Activated CD4-positive, CD25-positive, alpha-beta regulatory T cell treated with anti-CD3 and anti-CD28 coated beads, Interleukin-2, amount 50 U/mL, for 16 hours (primary cell): ENCODE measurements around the gene SYTL4.
A peak's percentile ranks its signal among the peaks of the same experiment; 100 is the strongest.

ENCODE experiments used
- DNase-seq: peaks from one replicate; pipeline ENCODE4 v3.0.0-alpha.2; 2020; ENCODE audit warnings: low read depth, low spot score

Gene SYTL4

DNA sequence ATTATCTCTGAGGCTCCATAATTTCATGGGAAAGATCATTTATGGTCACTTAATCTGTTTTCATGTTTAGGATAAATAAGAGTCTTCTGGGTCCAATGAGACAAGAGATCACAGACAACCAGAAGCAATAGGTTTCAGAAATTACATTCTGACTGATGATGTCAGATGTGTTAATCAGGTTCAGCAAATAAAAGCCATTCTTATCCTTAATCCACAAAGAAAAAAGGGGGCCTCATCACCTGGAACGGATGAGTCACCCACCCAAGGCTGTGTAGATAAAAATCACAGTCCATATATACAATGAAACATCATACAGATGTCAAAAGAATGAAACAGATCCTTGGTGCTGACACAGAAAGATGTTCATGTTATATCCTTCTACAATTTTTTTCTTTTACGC, 36.6 kb downstream of the SYTL4 start:
- no peak for DNase-seq

DNA sequence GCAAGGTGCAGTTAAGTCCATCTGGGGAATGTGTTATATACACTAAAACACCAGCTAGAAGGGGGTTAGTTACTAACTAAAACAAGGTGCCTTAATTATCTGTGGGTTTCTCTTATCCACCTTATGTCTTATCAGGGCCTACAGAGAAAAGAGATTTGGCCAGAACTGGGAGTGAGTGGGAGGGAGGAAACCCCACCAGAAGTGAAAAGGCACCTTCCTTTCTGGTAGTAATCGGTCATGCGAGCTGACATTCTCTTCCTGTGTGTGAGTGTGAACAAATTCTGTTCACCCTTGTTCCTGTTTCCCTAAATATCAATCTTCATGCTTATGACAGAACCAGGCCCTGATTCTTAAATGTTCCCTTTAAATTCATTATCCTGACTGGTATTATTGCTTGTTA, 44.4 kb downstream of the SYTL4 start:
- DNase-seq, result no peak

DNA sequence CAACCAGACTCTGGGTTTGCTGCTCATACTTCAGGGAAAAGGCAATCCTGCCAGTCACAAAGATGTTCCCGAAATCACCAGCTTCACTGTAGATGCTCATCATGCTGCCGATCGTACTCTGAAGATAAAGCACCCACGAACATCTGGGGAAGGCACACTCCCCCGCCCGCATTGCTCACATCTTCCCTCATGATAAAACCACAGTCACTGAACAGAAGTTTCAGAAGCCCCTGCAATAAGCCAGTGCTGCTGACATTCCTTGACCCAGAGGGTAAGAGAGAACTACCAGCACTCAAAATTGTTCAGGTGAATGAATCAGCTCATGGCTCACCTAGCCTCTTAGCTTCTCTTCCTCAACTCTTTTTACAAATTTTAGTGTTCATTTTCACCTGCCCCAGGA, 44.8 kb downstream of the SYTL4 start:
- no peak for DNase-seq

DNA sequence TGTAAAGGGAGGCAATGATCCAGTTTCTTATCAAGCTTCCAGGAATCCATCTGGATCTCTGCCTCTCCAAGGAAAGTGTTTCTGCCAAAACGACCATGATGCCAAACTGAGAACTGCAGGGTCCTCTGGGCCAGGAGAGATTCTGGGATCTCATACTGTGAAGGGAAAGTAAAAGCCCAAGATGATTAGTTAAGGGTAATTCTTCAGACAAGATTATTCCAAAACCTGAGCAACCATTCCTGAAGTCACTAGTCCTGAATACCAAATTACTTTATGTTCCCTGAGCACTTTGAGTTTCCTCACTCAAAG, 46.0 kb downstream of the SYTL4 start:
- DNase-seq, result no peak

DNA sequence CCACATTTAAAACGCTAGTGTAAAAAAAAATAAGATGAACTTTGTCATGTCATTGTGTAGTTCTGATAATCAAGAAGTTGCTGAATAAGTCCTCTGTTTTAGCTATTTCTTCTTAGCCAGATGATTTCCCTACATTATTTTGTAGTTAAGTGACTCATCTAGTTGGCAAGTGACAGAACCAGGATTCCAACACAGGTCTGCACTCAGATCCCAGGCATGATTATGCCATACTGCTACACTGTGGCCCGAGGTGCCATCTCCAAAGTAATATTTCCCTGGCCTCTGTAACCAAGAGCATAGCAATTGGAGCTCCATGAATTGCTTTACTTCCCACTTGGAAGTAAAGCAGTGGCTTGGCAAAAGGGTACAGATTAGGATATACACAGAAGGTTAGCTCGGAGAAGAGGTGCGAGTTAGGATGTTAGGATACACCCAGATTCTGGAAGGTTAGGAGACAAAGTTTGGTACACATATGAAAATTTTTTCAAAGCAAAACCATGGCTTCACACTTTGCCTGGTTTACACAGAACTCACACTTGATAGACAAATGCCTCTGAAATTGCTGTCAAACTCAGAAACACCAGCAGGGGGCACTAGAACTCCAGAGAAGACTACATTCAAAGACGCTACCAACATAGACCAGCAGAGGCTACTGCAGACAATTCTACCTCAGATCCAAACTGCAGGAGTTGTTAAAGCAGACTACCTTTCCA, 46.5 kb downstream of the SYTL4 start:
- DNase-seq, result peak; percentile 35

DNA sequence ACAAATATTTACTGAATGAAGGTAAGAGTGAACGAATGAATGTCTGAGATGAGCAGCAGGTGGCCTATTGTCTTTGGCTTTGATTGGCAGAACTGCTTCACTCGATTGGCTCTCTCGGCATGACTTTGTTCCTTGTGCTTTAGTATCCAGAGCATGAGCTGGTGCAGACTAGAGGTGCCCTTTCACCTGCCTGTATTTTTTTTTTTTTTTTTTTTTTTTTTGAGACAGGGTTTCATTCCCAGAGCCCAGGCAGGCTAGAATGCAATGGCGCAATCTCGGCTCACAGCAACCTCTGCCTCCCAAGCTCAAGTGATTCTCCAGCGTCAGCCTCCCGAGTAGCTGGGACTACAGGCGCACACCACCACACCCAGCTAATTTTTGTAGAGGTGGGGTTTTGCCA, 49.0 kb downstream of the SYTL4 start:
- DNase-seq, result no peak

DNA sequence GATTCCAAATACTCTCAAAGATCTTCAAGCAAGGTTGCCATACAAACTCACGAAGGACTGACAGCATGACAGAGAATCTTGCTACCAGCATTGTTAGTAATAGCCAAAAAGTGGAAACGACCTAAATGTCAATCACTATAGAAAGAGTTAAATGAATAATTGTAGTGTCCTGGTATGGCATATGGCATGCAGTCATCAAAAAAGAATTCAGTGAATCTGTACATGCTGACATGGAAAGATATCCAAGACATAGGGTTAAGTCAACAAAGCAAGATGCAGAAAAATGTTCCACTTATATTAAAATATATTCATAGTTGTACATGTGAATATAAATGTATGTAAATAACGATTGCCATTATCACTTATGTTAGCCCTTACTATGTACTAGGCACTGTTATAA, 50.3 kb downstream of the SYTL4 start:
- DNase-seq, result no peak

DNA sequence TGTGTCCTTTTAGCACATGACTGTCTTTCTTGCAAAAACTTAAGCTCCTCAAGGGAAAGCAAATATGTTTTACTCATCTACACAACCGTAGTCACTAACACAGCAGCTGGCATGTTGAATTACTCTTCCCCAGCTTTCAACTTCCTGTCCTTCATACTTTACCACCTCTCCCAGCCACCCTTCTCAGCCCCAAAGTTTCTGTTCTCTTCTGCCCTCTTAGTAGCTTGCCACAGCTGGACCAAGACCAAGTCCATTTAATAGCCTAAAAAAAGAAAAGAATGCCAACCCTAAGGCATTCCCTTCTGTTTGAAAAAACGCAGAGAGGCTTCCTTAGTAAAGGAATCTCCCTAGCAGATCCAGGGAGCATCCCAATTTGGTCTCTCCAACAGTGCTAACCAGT, 51.2 kb downstream of the SYTL4 start:
- no peak for DNase-seq

DNA sequence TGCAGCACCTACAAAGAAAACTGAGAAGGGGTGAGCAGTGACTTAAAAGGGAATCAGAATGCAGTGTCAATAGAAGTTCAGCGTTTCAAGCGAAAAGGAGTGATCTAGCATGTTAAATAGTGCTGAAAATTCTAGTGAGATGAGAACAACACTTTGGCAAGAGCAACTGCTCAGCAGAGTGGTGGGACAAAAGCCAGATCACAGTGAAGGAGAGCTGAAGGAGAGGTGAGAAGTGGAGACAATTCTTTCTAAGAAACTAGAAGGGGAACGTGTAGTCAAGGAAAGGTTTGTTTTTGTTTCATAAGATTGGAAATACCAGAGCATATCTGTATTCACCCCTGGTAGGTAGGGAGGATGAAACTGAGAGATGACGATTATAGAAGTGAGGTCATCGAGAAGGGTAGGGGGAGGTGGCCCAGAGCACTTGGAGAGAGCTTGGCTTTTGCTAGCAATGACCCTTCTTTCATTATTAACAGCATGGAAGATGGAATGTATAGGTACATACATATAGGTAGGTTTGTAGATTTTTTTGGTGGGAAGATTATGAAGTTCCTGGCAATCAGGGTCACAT, 54.2 kb downstream of the SYTL4 start:
- DNase-seq, result no peak

DNA sequence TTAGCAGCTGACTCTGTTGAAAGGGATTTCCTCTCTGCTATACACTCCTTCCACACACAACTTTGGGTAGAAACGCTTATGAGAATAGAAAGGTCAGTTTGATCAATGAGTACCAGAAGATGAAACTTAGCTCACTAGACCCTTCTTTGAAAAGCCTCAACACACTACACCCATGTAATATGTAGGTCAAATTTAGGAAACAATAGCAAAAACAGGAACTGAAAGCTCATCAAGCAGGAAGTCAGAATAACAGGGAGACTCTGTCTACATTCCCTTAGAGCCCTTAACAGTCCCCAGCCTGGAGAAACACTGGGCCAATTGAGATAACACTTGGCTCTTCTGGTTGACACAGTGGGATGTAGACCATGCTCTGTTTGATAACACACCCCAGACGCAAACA, 57.2 kb downstream of the SYTL4 start:
- DNase-seq, result no peak

DNA sequence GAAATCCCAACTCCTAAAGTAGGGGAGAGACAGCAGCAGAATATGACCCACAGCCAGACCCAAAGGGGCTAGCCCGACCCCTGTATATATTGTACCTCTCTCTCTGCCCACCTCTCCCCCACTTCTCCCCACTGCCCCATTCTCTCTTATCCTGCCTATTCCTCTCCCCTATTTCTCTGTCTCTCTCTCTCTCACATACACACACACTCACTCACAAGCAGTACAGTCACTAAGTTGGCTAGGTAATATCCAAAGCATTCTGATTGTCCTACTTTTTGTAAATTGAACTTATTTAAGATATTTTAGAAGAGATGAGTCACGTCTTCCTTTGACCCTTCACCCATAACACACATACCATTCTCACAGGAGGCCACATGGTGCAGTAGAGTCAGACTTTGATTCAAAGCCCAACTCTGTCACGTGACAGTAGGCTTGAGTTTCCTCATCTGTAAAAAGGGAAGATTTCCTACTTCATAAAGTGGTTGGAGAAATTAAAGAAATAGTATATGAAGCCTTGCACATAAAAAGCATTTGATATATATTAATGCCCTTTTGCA, 58.4 kb downstream of the SYTL4 start:
- no peak for DNase-seq

DNA sequence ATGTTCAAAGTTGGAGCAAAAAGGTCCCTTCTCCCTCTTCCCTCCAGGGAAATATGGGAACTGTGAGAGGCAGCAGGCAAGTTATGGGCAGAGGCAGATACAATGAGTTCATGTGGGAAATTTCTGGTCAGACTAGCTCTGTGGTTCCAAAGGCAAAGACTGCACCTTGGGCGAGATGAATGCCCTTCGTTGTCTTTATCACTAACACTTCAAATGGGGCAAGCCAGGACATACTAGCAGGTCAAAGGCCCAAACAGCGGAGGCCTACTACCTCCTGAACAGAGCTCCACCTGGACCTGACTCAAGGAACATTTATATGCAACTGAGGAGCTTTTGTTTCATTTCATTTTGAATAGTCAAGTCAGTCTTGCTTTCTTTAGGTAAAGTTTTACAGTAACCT, 59.0 kb downstream of the SYTL4 start:
- DNase-seq, result no peak

DNA sequence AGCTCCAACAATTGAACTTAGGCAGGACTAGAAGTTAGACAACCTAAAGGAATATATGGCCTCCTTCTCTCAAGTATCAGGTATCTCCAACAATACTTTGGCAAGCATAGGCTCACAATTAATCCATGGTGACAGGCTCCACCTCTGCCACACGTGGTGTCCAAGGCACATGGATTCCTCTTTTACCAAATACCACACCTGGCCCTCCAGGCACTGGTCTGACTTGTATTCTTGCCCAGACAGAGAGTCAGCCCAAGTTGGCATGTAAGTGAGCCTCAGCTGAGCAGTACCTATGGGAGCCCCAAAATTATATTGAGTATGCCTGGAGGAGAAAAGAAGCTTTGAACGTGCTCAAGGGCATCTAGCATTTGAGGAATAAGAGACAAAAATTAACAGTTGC, 68.3 kb downstream of the SYTL4 start:
- no peak for DNase-seq

DNA sequence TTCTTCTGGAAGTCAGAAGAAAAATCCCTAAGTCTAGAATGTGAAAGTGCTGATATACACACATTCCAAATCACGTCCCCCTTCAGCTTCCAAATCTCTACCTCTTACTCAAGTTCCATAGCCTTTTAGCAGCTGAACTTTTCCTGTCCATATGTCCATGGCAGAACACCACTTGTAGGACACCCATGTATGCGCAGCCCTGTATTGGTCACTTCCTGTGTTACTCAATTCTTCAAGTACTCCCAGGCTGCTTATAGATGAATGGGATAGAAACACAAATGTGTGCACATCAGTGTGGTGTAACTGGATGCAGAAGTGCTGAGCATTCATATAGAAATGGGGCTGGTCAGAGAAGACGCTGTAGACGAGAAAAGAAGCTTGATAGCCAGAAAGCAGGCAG, 69.1 kb downstream of the SYTL4 start:
- no peak for DNase-seq

DNA sequence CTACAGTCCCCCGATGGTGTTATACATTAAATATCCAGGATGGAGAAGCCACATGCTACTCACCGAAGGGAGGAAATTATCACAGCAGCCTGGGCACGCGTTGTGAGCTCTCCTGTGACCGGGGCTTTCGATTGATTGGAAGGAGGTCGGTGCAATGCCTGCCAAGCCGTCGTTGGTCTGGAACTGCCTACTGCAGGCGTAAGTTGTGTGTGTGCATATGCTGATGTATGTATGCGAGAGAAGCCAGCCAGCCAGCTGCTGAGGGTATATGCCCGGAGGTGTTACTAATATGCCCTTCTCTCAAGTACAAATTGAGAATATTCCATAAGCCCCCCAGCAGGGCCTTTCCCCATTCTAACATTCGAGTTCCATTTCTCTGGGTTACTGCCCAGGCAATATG, 69.8 kb downstream of the SYTL4 start:
- DNase-seq, result no peak

DNA sequence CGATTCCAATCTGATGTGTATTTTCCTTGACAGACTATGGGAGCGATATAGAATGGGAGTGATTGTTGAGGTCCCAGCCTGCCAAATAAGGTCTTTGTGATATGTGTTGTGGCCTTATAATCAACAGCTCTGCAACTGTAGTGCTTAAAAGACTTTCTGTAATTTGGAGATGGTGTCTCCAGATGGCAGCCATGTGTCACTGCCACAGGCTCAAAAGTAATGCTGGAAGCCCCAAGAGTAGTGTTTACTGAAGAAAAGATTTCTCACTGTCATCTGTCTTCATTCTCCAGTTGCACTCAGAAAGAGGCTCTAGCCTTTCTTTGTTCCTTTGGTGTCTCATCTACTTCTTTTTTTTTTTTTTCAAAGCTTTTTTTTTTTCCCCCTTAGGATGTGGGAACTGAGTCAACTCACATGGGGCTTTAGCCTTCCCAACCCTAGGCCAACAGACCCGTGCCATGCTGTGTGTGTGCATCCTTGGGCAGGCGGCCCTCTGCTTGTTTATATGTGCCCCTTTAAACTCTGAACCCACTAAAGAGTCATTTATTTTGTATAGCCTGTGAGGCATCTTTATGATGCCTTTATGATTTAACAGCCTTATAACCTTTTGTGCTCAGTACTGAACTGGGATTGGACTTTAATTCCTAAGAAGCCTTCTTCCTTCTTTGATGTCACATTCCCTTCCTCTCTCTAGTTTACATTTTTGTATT, 72.3 kb downstream of the SYTL4 start:
- DNase-seq, result no peak

DNA sequence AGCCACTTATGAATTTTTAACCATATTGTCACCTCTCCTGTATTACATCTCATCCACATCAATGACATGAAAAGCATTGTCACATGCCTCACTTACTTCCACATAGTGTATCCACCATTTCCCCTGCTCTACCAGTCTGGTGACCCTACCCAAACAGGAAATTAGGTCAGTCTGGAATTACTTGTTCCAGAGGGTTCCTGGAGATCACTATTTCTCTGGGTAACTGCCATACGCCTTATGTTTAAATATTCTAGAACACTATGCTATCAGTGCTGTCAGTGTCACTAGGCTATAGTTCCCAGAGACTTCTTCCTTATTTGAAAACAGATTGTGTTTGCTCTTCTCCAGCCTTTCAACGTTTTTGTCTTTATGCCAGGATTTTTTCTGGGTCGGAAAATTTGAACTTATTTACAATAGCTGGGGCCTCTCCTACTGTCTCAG, 73.0 kb downstream of the SYTL4 start:
- DNase-seq, result no peak

DNA sequence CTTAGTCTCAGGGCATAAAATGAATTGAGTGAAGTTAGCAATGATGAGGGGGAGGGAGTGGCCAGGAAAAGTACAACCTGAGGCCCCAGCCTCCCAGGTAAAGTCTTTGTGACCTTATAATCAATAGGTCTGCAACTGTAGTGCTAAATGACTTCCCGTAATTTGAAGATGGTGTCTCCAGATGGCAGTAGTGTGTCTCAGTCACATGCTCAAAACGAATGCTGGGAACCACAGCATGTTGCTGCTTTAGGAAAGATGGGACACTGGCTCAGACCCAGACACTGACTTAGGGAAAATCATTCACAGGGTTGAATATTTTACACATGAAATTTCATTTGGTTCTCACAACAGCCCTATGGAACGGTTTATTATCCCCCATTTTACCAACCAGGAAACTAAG, 77.7 kb downstream of the SYTL4 start:
- DNase-seq, result no peak

DNA sequence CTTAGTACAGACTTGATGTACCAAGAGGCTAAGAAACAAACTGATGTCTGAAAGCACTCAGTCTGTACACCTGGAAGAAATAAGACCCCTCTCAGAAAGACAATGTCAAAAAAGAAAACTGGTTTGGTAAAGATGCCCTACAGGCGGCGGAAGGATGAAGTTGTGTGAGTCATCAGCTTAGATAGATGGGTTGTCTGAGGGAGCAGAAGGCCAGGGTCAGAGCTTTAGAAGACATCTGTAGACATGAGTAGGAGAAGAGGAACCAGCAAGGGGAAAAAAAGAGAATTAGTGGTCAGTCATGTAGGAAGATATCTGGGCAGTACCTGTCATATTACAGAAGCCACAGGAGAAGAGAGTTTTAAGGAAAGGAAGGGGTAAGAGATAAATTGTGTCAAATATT, 79.7 kb downstream of the SYTL4 start:
- DNase-seq, result no peak

DNA sequence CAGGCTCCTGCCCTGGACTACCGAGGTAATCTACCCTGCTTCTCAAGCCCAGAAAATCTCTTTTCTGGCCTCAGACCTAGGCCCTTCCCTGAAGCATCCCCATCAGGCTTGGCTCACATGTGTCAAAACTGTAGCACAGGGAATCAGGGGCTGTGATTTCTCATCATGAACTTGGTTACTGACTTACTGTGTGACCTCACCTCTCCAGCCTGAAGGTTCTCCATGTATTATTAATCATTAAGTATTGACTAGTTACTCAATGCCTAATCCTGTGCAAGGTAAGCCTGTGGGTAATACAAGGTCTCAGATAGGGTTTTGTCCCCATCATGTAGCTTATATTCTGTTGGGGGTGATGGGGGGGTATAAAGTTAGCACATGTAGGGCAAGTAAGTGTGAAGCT, 81.1 kb downstream of the SYTL4 start:
- no peak for DNase-seq

DNA sequence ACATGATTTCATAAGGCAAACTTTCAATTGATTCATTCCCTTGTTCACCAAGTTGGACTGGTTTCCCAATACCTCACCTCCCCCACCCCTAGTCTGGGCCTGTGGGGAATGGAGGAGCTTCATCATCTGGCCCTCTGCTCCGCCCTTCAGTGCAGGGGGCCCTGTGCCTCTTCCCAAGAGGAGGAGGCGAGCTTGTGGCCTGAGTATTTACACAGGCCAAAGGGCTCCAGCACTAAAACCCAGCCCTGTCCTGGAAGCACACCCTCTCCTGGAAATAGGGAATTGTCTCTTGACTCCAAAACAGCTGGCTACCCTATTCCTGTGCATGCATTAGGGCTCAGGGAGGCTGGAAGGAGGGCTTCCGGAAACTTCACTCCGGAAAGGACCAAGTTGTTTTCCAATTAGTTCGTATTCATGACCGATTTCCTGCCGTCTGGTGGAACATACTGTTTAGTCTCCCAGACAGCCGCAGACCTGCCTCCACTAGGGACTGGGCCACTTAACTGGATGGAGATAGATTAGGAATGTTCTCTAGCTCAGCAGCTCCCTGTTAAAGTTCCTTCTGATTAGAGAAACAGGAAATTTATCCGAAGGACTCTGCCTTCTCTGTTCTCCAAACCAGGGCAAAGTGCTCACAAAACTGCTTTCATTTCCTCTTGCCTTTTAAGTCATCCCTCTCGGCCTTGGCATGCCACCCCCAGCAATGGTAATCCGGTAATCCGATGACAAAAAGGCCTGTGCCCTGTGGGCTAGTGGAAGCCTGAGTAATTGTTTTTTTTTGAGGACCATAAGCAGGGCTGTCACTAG, 82.2 kb downstream of the SYTL4 start:
- DNase-seq, result no peak
